OCI-LY3 (cell line): ENCODE measurements around the gene MTMR3.

Experiments
- H2AFZ ChIP-seq: fragments of 200-600, 300-600 bp; shearing (Covaris generic); 2 replicates; pipeline ENCODE4 v1.6.0; 2014; ENCODE audit warnings: antibody characterized with exemption, low read depth, low read length
- H3K27ac ChIP-seq: fragments of 200-600, 300-600 bp; sonication (generic); 2 replicates; pipeline ENCODE4 v1.5.1; 2014; ENCODE audit warnings: mild to moderate bottlenecking, low read length, moderate library complexity, mixed read lengths
- H3K27me3 ChIP-seq: fragments of 200-600, 300-600 bp; sonication (generic); 2 replicates; pipeline ENCODE4 v1.6.1; 2014; ENCODE audit warnings: low read depth, low read length, mixed read lengths
- H3K36me3 ChIP-seq: fragments of 200-600, 300-600 bp; sonication (generic); replicated peaks from 2 replicates; pipeline ENCODE3; 2014; ENCODE audit warnings: low read depth, low read length, mixed read lengths
- H3K4me1 ChIP-seq: fragments of 300-600, 200-600 bp; sonication (generic); 2 replicates; pipeline ENCODE4 v1.6.1; 2014; ENCODE audit warnings: low read length, mixed read lengths
- H3K4me2 ChIP-seq: fragments of 200-600, 300-600 bp; sonication (generic); 2 replicates; pipeline ENCODE4 v1.6.1; 2014; ENCODE audit warnings: low read length, mixed read lengths
- H3K4me3 ChIP-seq: fragments of 300-600, 200-600 bp; sonication (generic); 2 replicates; pipeline ENCODE4 v1.5.1; 2014; ENCODE audit warnings: antibody characterized with exemption, mild to moderate bottlenecking, low read length, moderate library complexity
- H3K79me2 ChIP-seq: fragments of 300-600, 200-600 bp; shearing (Covaris generic); 2 replicates; pipeline ENCODE4 v1.6.1; 2014; ENCODE audit warnings: mild to moderate bottlenecking, low read length, mixed read lengths
- H3K9ac ChIP-seq: fragments of 300-600, 200-600 bp; shearing (Covaris generic); 2 replicates; pipeline ENCODE4 v1.6.0; 2014; ENCODE audit warnings: mild to moderate bottlenecking, low read length, moderate library complexity
- H3K9me3 ChIP-seq: fragments of 200-600, 300-600 bp; shearing (Covaris generic); 2 replicates; pipeline ENCODE4 v1.6.1; 2014; ENCODE audit warnings: low read length, mixed read lengths; ENCODE audit not compliant: insufficient read depth
- H4K20me1 ChIP-seq: fragments of 200-600, 300-600 bp; sonication (generic); 2 replicates; pipeline ENCODE4 v1.6.1; 2016; ENCODE audit warnings: low read length, mixed read lengths; ENCODE audit not compliant: insufficient read depth
- EZH2phosphoT487 ChIP-seq: fragments of 200-600 bp; shearing (Covaris generic); IDR thresholded peaks from 2 replicates; pipeline ENCODE4 v1.6.1; 2018; ENCODE audit warnings: antibody characterized with exemption, mixed run types, low read depth
- TF ChIP-seq, protein P1 (sequence below): fragments of 200-600, 300-600 bp; sonication (generic); IDR thresholded peaks from 2 replicates; pipeline ENCODE4 v1.5.1; 2014; ENCODE audit warnings: antibody characterized with exemption, low read length, low read depth

MTMR3 gene

DNA sequence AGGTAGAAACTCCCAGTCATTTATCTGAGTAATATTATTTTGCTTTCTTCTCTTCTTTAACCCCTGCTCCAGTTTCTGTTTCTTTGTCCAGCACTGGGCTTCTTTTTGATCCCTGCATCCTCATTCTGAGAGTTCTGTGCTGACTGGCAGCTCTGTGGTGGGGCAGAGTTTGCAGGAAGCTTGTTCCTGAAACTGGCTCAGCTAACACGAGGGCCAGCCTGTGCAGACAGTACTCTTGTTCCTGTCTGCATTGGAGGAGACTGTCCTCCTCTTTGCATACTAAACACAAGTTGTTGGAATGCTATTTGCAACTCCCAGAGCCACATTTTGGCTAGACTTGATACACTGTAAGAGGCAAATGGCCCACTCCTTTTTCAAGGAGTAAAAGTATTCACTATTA lies 104.2 kb downstream of the MTMR3 start:
- Histone ChIP-seq H3K27ac (no peak overlapping the region), H3K27me3 (no peaks in the 10 kb centered on the region), H3K9me3 (no peaks in the 10 kb centered on the region), H2AFZ (no peak overlapping the region), H3K79me2 (no peaks in the 10 kb centered on the region), H3K4me1 (no peaks in the 10 kb centered on the region), H3K4me2 (no peak overlapping the region), H3K9ac (no peak overlapping the region), H4K20me1 (0 out of 2 replicates have a peak, but pooled peaks cover 5% of the 10 kb centered on the region), H3K4me3 (no peak overlapping the region), H3K36me3 (no peaks in the 10 kb centered on the region)
- TF ChIP-seq, protein P1, sequence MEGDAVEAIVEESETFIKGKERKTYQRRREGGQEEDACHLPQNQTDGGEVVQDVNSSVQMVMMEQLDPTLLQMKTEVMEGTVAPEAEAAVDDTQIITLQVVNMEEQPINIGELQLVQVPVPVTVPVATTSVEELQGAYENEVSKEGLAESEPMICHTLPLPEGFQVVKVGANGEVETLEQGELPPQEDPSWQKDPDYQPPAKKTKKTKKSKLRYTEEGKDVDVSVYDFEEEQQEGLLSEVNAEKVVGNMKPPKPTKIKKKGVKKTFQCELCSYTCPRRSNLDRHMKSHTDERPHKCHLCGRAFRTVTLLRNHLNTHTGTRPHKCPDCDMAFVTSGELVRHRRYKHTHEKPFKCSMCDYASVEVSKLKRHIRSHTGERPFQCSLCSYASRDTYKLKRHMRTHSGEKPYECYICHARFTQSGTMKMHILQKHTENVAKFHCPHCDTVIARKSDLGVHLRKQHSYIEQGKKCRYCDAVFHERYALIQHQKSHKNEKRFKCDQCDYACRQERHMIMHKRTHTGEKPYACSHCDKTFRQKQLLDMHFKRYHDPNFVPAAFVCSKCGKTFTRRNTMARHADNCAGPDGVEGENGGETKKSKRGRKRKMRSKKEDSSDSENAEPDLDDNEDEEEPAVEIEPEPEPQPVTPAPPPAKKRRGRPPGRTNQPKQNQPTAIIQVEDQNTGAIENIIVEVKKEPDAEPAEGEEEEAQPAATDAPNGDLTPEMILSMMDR = no peak
- no peak for TF ChIP-seq EZH2phosphoT487

DNA sequence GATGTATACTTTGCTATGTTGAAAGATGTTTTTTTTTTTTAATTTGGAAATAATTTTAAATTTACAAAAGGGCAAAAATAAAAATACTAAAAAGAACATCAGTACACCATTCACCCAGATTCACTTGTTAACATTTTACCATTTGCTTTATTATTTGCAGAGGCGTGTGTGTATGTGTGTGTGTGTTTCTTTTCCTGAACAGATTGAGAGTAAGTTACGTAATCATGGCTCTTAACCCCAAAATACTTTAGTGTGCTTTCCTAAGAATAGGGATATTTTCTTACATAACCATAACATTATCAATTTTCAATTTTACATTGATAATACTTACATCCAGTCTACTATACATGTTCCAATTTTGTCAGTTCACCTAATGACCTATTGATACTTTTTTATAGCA lies 105.7 kb downstream of the MTMR3 start:
- no peak overlapping the region for H3K4me2 ChIP-seq
- no peak for TF ChIP-seq EZH2phosphoT487
- TF ChIP-seq, protein P1 = no peak
- no peak overlapping the region for H3K27ac ChIP-seq
- no peak overlapping the region for H3K9ac ChIP-seq
- H3K36me3 ChIP-seq = no peaks in the 10 kb centered on the region
- 0 out of 2 replicates have a peak, but pooled peaks cover 5% of the 10 kb centered on the region for H4K20me1 ChIP-seq
- no peak overlapping the region for H2AFZ ChIP-seq
- no peaks in the 10 kb centered on the region for H3K27me3 ChIP-seq
- H3K4me3 ChIP-seq = no peak overlapping the region
- H3K79me2 ChIP-seq = no peaks in the 10 kb centered on the region
- no peaks in the 10 kb centered on the region for H3K9me3 ChIP-seq
- H3K4me1 ChIP-seq = no peaks in the 10 kb centered on the region

DNA sequence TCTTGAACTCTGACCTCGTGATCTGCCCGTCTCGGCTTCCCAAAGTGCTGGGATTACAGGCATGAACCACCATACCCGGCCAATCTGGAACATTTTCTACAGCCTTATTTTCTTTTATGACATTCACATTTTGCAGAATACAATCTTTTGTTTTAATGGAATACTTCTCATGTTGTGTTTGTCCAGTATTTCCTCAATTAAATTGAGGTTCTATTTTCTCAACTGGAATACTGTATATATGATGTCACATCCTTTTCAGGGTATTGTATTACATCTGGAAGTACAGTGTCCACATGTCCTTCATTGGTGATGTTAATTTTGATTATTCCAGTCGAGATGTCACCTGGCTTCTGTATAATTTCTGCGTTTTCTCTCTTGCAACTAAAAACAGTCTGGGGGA lies 106.5 kb downstream of the MTMR3 start:
- Histone ChIP-seq H3K36me3 (no peaks in the 10 kb centered on the region), H3K4me1 (no peaks in the 10 kb centered on the region), H3K27me3 (no peaks in the 10 kb centered on the region), H3K9me3 (no peaks in the 10 kb centered on the region), H3K9ac (no peak overlapping the region), H4K20me1 (0 out of 2 replicates have a peak, but pooled peaks cover 5% of the 10 kb centered on the region), H3K79me2 (no peaks in the 10 kb centered on the region), H3K4me3 (no peak overlapping the region), H3K4me2 (no peak overlapping the region), H2AFZ (no peak overlapping the region), H3K27ac (no peak overlapping the region)
- no peak for TF ChIP-seq EZH2phosphoT487
- TF ChIP-seq, protein P1 = no peak

DNA sequence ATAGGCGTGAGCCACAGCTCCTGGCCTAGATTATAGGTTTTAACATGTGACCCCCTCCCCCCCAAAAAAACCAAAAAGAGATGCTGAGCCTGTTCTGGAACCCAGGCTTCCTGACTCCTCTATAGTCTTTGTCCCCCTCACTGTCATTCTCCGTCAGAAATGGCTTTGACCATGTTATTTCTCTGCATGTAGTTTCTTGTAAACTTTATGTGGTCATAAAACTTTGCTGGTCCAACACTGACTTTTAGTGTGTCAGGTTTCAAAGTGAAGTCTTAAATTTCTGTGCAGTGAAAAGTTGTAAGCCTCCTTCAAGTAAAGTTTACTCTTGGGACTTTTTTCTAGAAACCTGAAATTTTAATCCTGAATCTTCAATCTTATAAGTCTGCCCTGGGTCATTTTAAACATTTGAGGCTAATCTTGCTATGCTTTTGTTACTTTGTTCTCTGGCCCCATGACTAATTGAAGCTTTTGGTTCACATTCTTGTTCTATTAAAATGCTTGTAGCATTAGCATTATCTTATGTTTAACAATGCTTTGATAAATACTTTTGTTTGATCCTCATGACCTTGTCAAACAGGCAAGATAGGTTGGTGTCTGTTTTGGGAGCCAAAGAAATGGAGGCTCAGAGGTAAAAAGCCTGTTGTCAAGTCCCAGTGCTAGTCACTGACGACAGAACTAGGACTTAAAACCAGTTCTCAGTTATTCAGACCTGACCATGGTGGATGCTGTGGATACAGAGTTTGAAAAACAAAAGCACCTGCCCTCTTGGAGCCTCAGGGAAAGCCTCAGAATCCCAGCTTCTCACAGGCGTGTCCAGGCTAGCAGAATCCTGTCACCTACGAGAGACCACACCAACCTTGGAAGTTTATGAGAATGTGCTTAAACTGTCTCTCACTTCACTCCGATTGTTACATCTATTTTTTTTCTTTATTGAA lies 109.6 kb downstream of the MTMR3 start:
- H3K27me3 ChIP-seq = no peaks in the 10 kb centered on the region
- no peaks in the 10 kb centered on the region for H3K4me1 ChIP-seq
- no peak overlapping the region for H3K4me2 ChIP-seq
- TF ChIP-seq EZH2phosphoT487 = no peak
- TF ChIP-seq, protein P1 = no peak
- H3K9ac ChIP-seq = no peak overlapping the region
- 0 out of 2 replicates have a peak, but pooled peaks cover 3% of the 10 kb centered on the region for H4K20me1 ChIP-seq
- H3K27ac ChIP-seq = no peak overlapping the region
- no peaks in the 10 kb centered on the region for H3K36me3 ChIP-seq
- H2AFZ ChIP-seq = no peak overlapping the region
- no peak overlapping the region for H3K4me3 ChIP-seq
- H3K9me3 ChIP-seq = no peaks in the 10 kb centered on the region
- H3K79me2 ChIP-seq = no peaks in the 10 kb centered on the region
